Panc1 (cell line): ENCODE results near the gene WDR31. TPM values are rescaled to one million over a fixed set of nuclear protein-coding genes. Genes with fewer than 3 reads are reported as not detected.

Source experiments
- ATAC-seq: fragments of 200-7000 bp; cut with Tn5 transposase; 2 replicates; pipeline ENCODE4 v1.9.1; 2020; ENCODE audit warnings: mild to moderate bottlenecking, moderate library complexity
- BruUV-seq: library from RNA; stranded (reverse); fragments of 400-500 nt; replicated peaks from 2 replicates; lab custom pipeline; 2021; lab: Mats Ljungman, UMichigan
- CTCF ChIA-PET: fragments of 300-600 bp; sonication (Branson Sonifier 250); formaldehyde crosslinking; loops from one replicate; lab custom pipeline; 2022; ENCODE audit warnings: antibody characterized with exemption; lab: Charles Lee
- POLR2A ChIA-PET: fragments of 300-600 bp; sonication (Branson Sonifier 250); formaldehyde crosslinking; loops from one replicate; lab custom pipeline; 2022; ENCODE audit warnings: antibody characterized with exemption; lab: Charles Lee
- DNase-seq: peaks from one replicate; pipeline ENCODE4 v3.0.0-alpha.2; 2010; ENCODE audit warnings: low read depth, low spot score
- H3K27ac ChIP-seq: 2 replicates; pipeline ENCODE4 v1.5.1; 2011; ENCODE audit warnings: mild to moderate bottlenecking, low read length, inconsistent platforms
- H3K27me3 ChIP-seq: fragments of 200-500 bp; sonication (Bioruptor generic); 2 replicates; pipeline ENCODE4 v1.6.0; 2014; ENCODE audit warnings: low read length, inconsistent platforms; ENCODE audit not compliant: control insufficient read depth, insufficient read depth
- H3K36me3 ChIP-seq: fragments of 200-500 bp; sonication (Bioruptor generic); 2 replicates; pipeline ENCODE4 v1.5.1; 2014; ENCODE audit warnings: inconsistent platforms, mild to moderate bottlenecking, low read length, moderate library complexity; ENCODE audit not compliant: control insufficient read depth, insufficient read depth
- H3K4me1 ChIP-seq: 2 replicates; pipeline ENCODE4 v1.5.1; 2011; ENCODE audit warnings: inconsistent platforms, mild to moderate bottlenecking, low read length, moderate library complexity; ENCODE audit not compliant: control insufficient read depth, insufficient read depth
- H3K4me3 ChIP-seq, 2 experiments: 2 replicates each; pipeline ENCODE4 v1.5.1; 2011 to 2012; ENCODE audit warnings: low read depth in 2 of 2, low read length in 2 of 2, mild to moderate bottlenecking in 2 of 2, inconsistent platforms in 1 of 2, moderate library complexity in 1 of 2
- H3K9me3 ChIP-seq: fragments of 200-500 bp; sonication (Bioruptor generic); 2 replicates; pipeline ENCODE4 v1.5.1; 2014; ENCODE audit warnings: low read depth, mild to moderate bottlenecking, inconsistent platforms, low read length, moderate library complexity; ENCODE audit not compliant: control insufficient read depth, insufficient read depth
- CTCF ChIP-seq: fragments of 450-650 bp; IDR thresholded peaks from 2 replicates; pipeline ENCODE4 v1.5.1; 2017; ENCODE audit warnings: mild to moderate bottlenecking
- POLR2AphosphoS5 ChIP-seq: IDR thresholded peaks from 2 replicates; pipeline ENCODE4 v1.6.1; 2012; ENCODE audit warnings: mild to moderate bottlenecking, low read depth, low read length, moderate library complexity
- REST ChIP-seq, 2 experiments: IDR thresholded peaks; 2 replicates each; pipeline ENCODE4 v1.6.1; 2011 to 2012; ENCODE audit warnings: low read depth in 2 of 2, control low read depth in 1 of 2, low read length in 1 of 2, mild to moderate bottlenecking in 1 of 2, moderate library complexity in 1 of 2; ENCODE audit not compliant: insufficient read depth in 1 of 2
- SIN3A ChIP-seq: IDR thresholded peaks from 2 replicates; pipeline ENCODE4 v1.6.1; 2012; ENCODE audit warnings: low read depth, mild to moderate bottlenecking, low read length, moderate library complexity, borderline replicate concordance; ENCODE audit not compliant: insufficient read depth
- TCF7L2 ChIP-seq: IDR thresholded peaks from 2 replicates; pipeline ENCODE4 v1.6.1; 2011; ENCODE audit warnings: mild to moderate bottlenecking, low read depth, low read length, inconsistent platforms
- in situ Hi-C: cut with HindIII; loops from 2 replicates; pipeline ENCODE4 v1.10.0; 2016; ENCODE audit warnings: low sequenced_read_pairs, low pct_unique_long_range_greater_than_20kb
- intact Hi-C: fragments of 100-400 bp; cut with micrococcal nuclease; formaldehyde crosslinking; loops from one replicate; pipeline ENCODE4 v1.10.0; 2022; ENCODE audit not compliant: unreplicated experiment
- total RNA-seq: library from RNA; stranded (reverse); gene quantifications from one replicate; pipeline ENCODE4 v1.2.1, GENCODE V29; 2021; ENCODE audit not compliant: unreplicated experiment

WDR31 gene
- total RNA-seq, 1 experiment from 2014 or later = 0.80 TPM

GRCh38 chr9:113293285-113293878 lies 46.7 kb downstream of the WDR31 start:
- Histone ChIP-seq H3K27me3 (no peaks in the 10 kb centered on the region), H3K36me3 (peaks cover 8% of the 10 kb centered on the region), H3K4me3 (no peak overlapping the region), H3K4me1 (no peaks in the 10 kb centered on the region), H3K27ac (no peak overlapping the region), H3K9me3 (no peaks in the 10 kb centered on the region)
- intact Hi-C loops = no loop called here
- CTCF ChIA-PET = no interaction called here
- BruUV-seq = no TSS peak
- in situ Hi-C loops = no loop called here
- ATAC-seq (no peak), DNase-seq (no peak)
- POLR2A ChIA-PET = no interaction called here
- TF ChIP-seq SIN3A (no peak), REST (IDR thresholded peaks at IDR 0.05; ENCODE audit: insufficient read depth in 1 of 2, low read depth in 2 of 2, low read length in 1 of 2) (no peak), POLR2AphosphoS5 (no peak), CTCF (no peak), TCF7L2 (no peak)

GRCh38 chr9:113290052-113290607 lies 49.9 kb downstream of the WDR31 start:
- BruUV-seq = no TSS peak
- in situ Hi-C loops = no loop called here
- intact Hi-C loops = no loop called here
- ChIA-PET CTCF (no interaction called here), POLR2A (no interaction called here)
- Histone ChIP-seq H3K9me3 (no peaks in the 10 kb centered on the region), H3K4me3 (no peak overlapping the region), H3K27ac (no peak overlapping the region), H3K27me3 (no peaks in the 10 kb centered on the region), H3K4me1 (no peaks in the 10 kb centered on the region), H3K36me3 (peaks cover 23% of the 10 kb centered on the region)
- ATAC-seq (no peak), DNase-seq (no peak)
- TF ChIP-seq TCF7L2 (no peak), SIN3A (no peak), POLR2AphosphoS5 (no peak), CTCF (no peak), REST (IDR thresholded peaks at IDR 0.05; ENCODE audit: insufficient read depth in 1 of 2, low read depth in 2 of 2, low read length in 1 of 2) (no peak)
